ENCODE results near the gene NRDC.

DNA sequence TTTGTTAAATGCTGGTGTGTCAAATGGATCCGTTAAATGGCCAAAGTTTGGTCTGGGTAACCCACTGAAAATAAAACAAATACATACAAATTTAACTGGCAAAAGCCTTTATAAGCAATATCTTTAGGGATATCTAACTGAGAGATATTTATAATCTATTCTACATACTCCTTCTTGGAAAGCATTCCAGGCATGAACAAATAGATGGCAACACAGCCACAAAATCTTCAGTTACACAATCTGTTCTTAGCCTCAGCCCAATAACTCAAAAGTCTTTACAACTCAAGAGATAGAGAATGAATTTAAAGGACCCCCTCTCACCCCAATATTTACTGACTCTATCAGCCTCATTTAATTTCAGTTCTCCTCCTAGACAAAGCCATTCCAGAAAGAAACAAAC, 58.7 kb downstream of the NRDC start:
- TF ChIP-seq POLR2AphosphoS5 (IDR thresholded peaks at IDR 0.05; ENCODE audit: borderline replicate concordance, low read depth, low read length) = no peak
- no peak for TF ChIP-seq EZH2 (IDR thresholded peaks at IDR 0.05)

Data from SK-N-MC (cell line).